HG02798 (cell line): ENCODE measurements around the gene C3orf85.
"Not testable (repeated sequence)": the region's sequence is repeated elsewhere in the genome, so short reads cannot be mapped to it uniquely, and the experiment has no call there.

Experiments used
- ATAC-seq: cut with Tn5 transposase; IDR thresholded peaks from one replicate; pipeline ENCODE4 v1.9.1; 2021; ENCODE audit warnings: mild to moderate bottlenecking; ENCODE audit not compliant: unreplicated experiment, poor library complexity

Gene C3orf85

GRCh38 chr3:109136523-109136922 is at the start of gene C3orf85:
Gene C3orf85, plus strand, starts transcription at chr3:109136719. Its CDS starts 129 bp downstream, at chr3:109136848.
- ATAC-seq: no peak

- no peak for ATAC-seq
These were observed 47.3 kb upstream of the C3orf85 start for GRCh38 chr3:109089265-109089664.

- ATAC-seq: no peak
These were observed 44.7 kb upstream of the C3orf85 start for GRCh38 chr3:109091846-109092245.

- ATAC-seq: no peak
These were observed 43.0 kb upstream of the C3orf85 start for GRCh38 chr3:109093561-109093960.

GRCh38 chr3:109095166-109095565 is 41.4 kb upstream of the C3orf85 start:
- ATAC-seq: no peak

GRCh38 chr3:109098079-109098644 is 38.4 kb upstream of the C3orf85 start:
- ATAC-seq: peak; percentile 57

- ATAC-seq: no peak
These were observed 26.9 kb upstream of the C3orf85 start for GRCh38 chr3:109109574-109109973.

GRCh38 chr3:109112946-109113760 is 23.4 kb upstream of the C3orf85 start:
- no peak for ATAC-seq

GRCh38 chr3:109114746-109115145 is 21.8 kb upstream of the C3orf85 start:
- no peak for ATAC-seq

- no peak for ATAC-seq
These were observed 21.1 kb upstream of the C3orf85 start for GRCh38 chr3:109115451-109115850.

- no peak for ATAC-seq
These were observed 20.5 kb upstream of the C3orf85 start for GRCh38 chr3:109116031-109116430.

- ATAC-seq: no peak
These were observed 18.6 kb upstream of the C3orf85 start, which contains the start of gene MORC1 for GRCh38 chr3:109117939-109118338. Gene MORC1, minus strand, starts transcription at chr3:109118134. Its CDS starts 75 bp downstream, at chr3:109118059.

- no peak for ATAC-seq
These were observed 17.9 kb upstream of the C3orf85 start for GRCh38 chr3:109118584-109118983.

GRCh38 chr3:109122690-109123089 is 13.8 kb upstream of the C3orf85 start:
- no peak for ATAC-seq

- no peak for ATAC-seq
These were observed 10.6 kb upstream of the C3orf85 start for GRCh38 chr3:109125902-109126301.

- no peak for ATAC-seq
These were observed 9.0 kb upstream of the C3orf85 start for GRCh38 chr3:109127553-109127952.

- no peak for ATAC-seq
These were observed 5.2 kb upstream of the C3orf85 start for GRCh38 chr3:109131276-109131675.

- ATAC-seq: no peak
These were observed 3.6 kb upstream of the C3orf85 start for GRCh38 chr3:109132801-109133473.

- ATAC-seq: not testable (repeated sequence)
These were observed 3.1 kb upstream of the C3orf85 start for GRCh38 chr3:109133474-109133816.

- ATAC-seq: no peak
These were observed 1.2 kb downstream of the C3orf85 start for GRCh38 chr3:109137761-109138160.

- no peak for ATAC-seq
These were observed 3.8 kb downstream of the C3orf85 start for GRCh38 chr3:109140318-109140717.
